Ishikawa (cell line): ENCODE measurements around the gene UFSP2.

Experiments
- CREB1 ChIP-seq: IDR thresholded peaks from 2 replicates; pipeline ENCODE4 v1.6.1; 2012; ENCODE audit warnings: low read depth
- EGR1 ChIP-seq: IDR thresholded peaks from 2 replicates; pipeline ENCODE4 v1.6.1; 2012
- EP300 ChIP-seq: IDR thresholded peaks from 2 replicates; pipeline ENCODE4 v1.6.1; 2012; ENCODE audit warnings: borderline replicate concordance
- FOXM1 ChIP-seq: IDR thresholded peaks from 2 replicates; pipeline ENCODE4 v1.6.1; 2012; ENCODE audit warnings: low read depth, borderline replicate concordance
- RAD21 ChIP-seq: IDR thresholded peaks from 2 replicates; pipeline ENCODE4 v1.6.1; 2012; ENCODE audit warnings: low read depth
- TAF1 ChIP-seq: IDR thresholded peaks from 2 replicates; pipeline ENCODE4 v1.6.1; 2012; ENCODE audit warnings: low read depth, mild to moderate bottlenecking
- TEAD4 ChIP-seq: IDR thresholded peaks from 2 replicates; pipeline ENCODE4 v1.6.1; 2012
- YY1 ChIP-seq: IDR thresholded peaks from 2 replicates; pipeline ENCODE4 v1.6.1; 2012; ENCODE audit warnings: low read depth
- ZBTB7A ChIP-seq: IDR thresholded peaks from 2 replicates; pipeline ENCODE4 v1.6.1; 2012; ENCODE audit warnings: low read depth
- TF ChIP-seq, protein P1 (sequence below): IDR thresholded peaks from 2 replicates; pipeline ENCODE4 v1.6.1; 2012; ENCODE audit warnings: low read depth, mild to moderate bottlenecking
- TF ChIP-seq, protein P2 (sequence below): IDR thresholded peaks from 2 replicates; pipeline ENCODE4 v1.6.1; 2012
- TF ChIP-seq, protein P3 (sequence below): IDR thresholded peaks from 2 replicates; pipeline ENCODE4 v1.6.1; 2012

DNA sequence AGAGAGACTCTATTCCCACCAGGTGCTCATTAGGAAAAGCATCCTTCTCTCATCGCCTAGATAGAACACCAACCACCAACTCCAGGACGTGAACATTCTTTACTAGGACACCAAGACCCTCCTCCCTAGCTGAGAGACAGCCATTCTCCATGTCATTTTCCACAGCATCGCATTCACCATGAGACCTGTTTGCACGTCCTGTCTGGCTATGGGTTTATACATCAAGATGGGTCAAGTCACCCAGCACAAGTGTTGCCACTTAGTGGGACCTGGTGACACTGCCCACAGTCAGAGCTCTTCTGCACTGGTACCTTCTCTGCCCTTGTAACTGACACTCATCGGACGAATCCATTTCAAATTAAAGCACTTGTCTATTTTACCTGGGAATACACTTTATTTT lies 47.5 kb downstream of the UFSP2 start:
- no peak for TF ChIP-seq YY1
- TF ChIP-seq FOXM1, result no peak
- TF ChIP-seq, protein P1, sequence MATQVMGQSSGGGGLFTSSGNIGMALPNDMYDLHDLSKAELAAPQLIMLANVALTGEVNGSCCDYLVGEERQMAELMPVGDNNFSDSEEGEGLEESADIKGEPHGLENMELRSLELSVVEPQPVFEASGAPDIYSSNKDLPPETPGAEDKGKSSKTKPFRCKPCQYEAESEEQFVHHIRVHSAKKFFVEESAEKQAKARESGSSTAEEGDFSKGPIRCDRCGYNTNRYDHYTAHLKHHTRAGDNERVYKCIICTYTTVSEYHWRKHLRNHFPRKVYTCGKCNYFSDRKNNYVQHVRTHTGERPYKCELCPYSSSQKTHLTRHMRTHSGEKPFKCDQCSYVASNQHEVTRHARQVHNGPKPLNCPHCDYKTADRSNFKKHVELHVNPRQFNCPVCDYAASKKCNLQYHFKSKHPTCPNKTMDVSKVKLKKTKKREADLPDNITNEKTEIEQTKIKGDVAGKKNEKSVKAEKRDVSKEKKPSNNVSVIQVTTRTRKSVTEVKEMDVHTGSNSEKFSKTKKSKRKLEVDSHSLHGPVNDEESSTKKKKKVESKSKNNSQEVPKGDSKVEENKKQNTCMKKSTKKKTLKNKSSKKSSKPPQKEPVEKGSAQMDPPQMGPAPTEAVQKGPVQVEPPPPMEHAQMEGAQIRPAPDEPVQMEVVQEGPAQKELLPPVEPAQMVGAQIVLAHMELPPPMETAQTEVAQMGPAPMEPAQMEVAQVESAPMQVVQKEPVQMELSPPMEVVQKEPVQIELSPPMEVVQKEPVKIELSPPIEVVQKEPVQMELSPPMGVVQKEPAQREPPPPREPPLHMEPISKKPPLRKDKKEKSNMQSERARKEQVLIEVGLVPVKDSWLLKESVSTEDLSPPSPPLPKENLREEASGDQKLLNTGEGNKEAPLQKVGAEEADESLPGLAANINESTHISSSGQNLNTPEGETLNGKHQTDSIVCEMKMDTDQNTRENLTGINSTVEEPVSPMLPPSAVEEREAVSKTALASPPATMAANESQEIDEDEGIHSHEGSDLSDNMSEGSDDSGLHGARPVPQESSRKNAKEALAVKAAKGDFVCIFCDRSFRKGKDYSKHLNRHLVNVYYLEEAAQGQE, result no peak
- TF ChIP-seq TAF1, result no peak
- TF ChIP-seq EP300, result no peak
- no peak for TF ChIP-seq TEAD4
- TF ChIP-seq CREB1, result no peak
- TF ChIP-seq, protein P2, sequence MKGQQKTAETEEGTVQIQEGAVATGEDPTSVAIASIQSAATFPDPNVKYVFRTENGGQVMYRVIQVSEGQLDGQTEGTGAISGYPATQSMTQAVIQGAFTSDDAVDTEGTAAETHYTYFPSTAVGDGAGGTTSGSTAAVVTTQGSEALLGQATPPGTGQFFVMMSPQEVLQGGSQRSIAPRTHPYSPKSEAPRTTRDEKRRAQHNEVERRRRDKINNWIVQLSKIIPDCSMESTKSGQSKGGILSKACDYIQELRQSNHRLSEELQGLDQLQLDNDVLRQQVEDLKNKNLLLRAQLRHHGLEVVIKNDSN, result no peak
- TF ChIP-seq, protein P3, sequence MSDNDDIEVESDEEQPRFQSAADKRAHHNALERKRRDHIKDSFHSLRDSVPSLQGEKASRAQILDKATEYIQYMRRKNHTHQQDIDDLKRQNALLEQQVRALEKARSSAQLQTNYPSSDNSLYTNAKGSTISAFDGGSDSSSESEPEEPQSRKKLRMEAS, result no peak
- TF ChIP-seq ZBTB7A, result no peak
- TF ChIP-seq EGR1, result no peak
- TF ChIP-seq RAD21, result no peak
